ENCODE results near the gene EN1.

Gene EN1

GRCh38 chr2:118842661-118843482 lies 4.6 kb downstream of the EN1 start:
- H3K27me3 ChIP-seq (ENCODE audit: insufficient read depth, low read depth, severe bottlenecking) = peaks cover 92% of the 10 kb centered on the region
- H3K27ac ChIP-seq = no peak overlapping the region
- DNase-seq = no peak
- no peak overlapping the region for H3K4me3 ChIP-seq (ENCODE audit: low read depth, low read length)
- no peak for TF ChIP-seq CTCF (IDR thresholded peaks at IDR 0.05; ENCODE audit: low read depth, low read length)
- H3K9me3 ChIP-seq (ENCODE audit: severe bottlenecking) = peaks cover 10% of the 10 kb centered on the region
- no peaks in the 10 kb centered on the region for H3K36me3 ChIP-seq

- no peak for DNase-seq
- H3K36me3 ChIP-seq = no peaks in the 10 kb centered on the region
- no peak for TF ChIP-seq CTCF (IDR thresholded peaks at IDR 0.05; ENCODE audit: low read depth, low read length)
- H3K27me3 ChIP-seq (ENCODE audit: insufficient read depth, low read depth, severe bottlenecking) = peaks cover 95% of the 10 kb centered on the region
- H3K4me3 ChIP-seq (ENCODE audit: low read depth, low read length) = no peak overlapping the region
- no peak overlapping the region for H3K27ac ChIP-seq
- peaks cover 10% of the 10 kb centered on the region for H3K9me3 ChIP-seq (ENCODE audit: severe bottlenecking)
Measured at GRCh38 chr2:118841828-118842461, 5.5 kb downstream of the EN1 start.

GRCh38 chr2:118841450-118841827 lies 6.0 kb downstream of the EN1 start:
- no peaks in the 10 kb centered on the region for H3K36me3 ChIP-seq
- no peak for TF ChIP-seq CTCF (IDR thresholded peaks at IDR 0.05; ENCODE audit: low read depth, low read length)
- peaks cover 97% of the 10 kb centered on the region for H3K27me3 ChIP-seq (ENCODE audit: insufficient read depth, low read depth, severe bottlenecking)
- DNase-seq = no peak
- no peak overlapping the region for H3K4me3 ChIP-seq (ENCODE audit: low read depth, low read length)
- H3K27ac ChIP-seq = no peak overlapping the region
- peaks cover 10% of the 10 kb centered on the region for H3K9me3 ChIP-seq (ENCODE audit: severe bottlenecking)

GRCh38 chr2:118838741-118839455 lies 8.6 kb downstream of the EN1 start:
- TF ChIP-seq CTCF (IDR thresholded peaks at IDR 0.05; ENCODE audit: low read depth, low read length) = no peak
- H3K4me3 ChIP-seq (ENCODE audit: low read depth, low read length) = no peak overlapping the region
- no peak for DNase-seq
- no peak overlapping the region for H3K27ac ChIP-seq
- peaks cover 10% of the 10 kb centered on the region for H3K9me3 ChIP-seq (ENCODE audit: severe bottlenecking)
- peaks cover 98% of the 10 kb centered on the region for H3K27me3 ChIP-seq (ENCODE audit: insufficient read depth, low read depth, severe bottlenecking)
- H3K36me3 ChIP-seq = no peaks in the 10 kb centered on the region

GRCh38 chr2:118837621-118838020 lies 9.8 kb downstream of the EN1 start:
- Histone ChIP-seq H3K27ac (no peak overlapping the region), H3K36me3 (no peaks in the 10 kb centered on the region), H3K4me3 (ENCODE audit: low read depth, low read length) (no peak overlapping the region), H3K27me3 (ENCODE audit: insufficient read depth, low read depth, severe bottlenecking) (peaks cover 100% of the 10 kb centered on the region), H3K9me3 (ENCODE audit: severe bottlenecking) (peaks cover 5% of the 10 kb centered on the region)
- no peak for DNase-seq
- no peak for TF ChIP-seq CTCF (IDR thresholded peaks at IDR 0.05; ENCODE audit: low read depth, low read length)
